ENCODE data around the gene NKTR. TPM values are rescaled to one million over a fixed set of nuclear protein-coding genes. Genes with fewer than 3 reads are reported as not detected.

Gene NKTR
- total RNA-seq, 1 donor from 2014 or later: 142 TPM

GRCh38 chr3:42632146-42632545 lies 31.7 kb downstream of the NKTR start:
- peaks cover 18% of the 10 kb centered on the region for H3K36me3 Mint-ChIP-seq (ENCODE audit: insufficient read depth)
- H3K4me1 Mint-ChIP-seq (ENCODE audit: low read depth): no peaks in the 10 kb centered on the region
- no peak for DNase-seq (ENCODE audit: low spot score, unreplicated experiment)
- TF ChIP-seq CTCF (IDR thresholded peaks at IDR 0.05; ENCODE audit: unreplicated experiment): no peak
- no peaks in the 10 kb centered on the region for H3K9me3 Mint-ChIP-seq (ENCODE audit: low read depth)
- H3K27ac Mint-ChIP-seq: no peak overlapping the region
- no peak overlapping the region for H3K4me3 Mint-ChIP-seq (ENCODE audit: low read depth)
- H3K27me3 Mint-ChIP-seq: no peaks in the 10 kb centered on the region

- Mint-ChIP-seq H3K9me3 (ENCODE audit: low read depth) (no peaks in the 10 kb centered on the region), H3K36me3 (ENCODE audit: insufficient read depth) (peaks cover 17% of the 10 kb centered on the region), H3K27ac (peak overlapping the region; percentile 11), H3K27me3 (no peaks in the 10 kb centered on the region), H3K4me3 (ENCODE audit: low read depth) (no peak overlapping the region), H3K4me1 (ENCODE audit: low read depth) (no peaks in the 10 kb centered on the region)
- no peak for DNase-seq (ENCODE audit: low spot score, unreplicated experiment)
- no peak for TF ChIP-seq CTCF (IDR thresholded peaks at IDR 0.05; ENCODE audit: unreplicated experiment)
Observed at GRCh38 chr3:42633544-42633943, 33.1 kb downstream of the NKTR start.

GRCh38 chr3:42635111-42635510 lies 34.6 kb downstream of the NKTR start:
- no peak overlapping the region for H3K4me3 Mint-ChIP-seq (ENCODE audit: low read depth)

GRCh38 chr3:42637001-42637400 lies 36.5 kb downstream of the NKTR start:
- Mint-ChIP-seq H3K9me3 (ENCODE audit: low read depth) (no peaks in the 10 kb centered on the region), H3K36me3 (ENCODE audit: insufficient read depth) (peaks cover 19% of the 10 kb centered on the region), H3K4me3 (ENCODE audit: low read depth) (no peak overlapping the region), H3K27me3 (no peaks in the 10 kb centered on the region), H3K4me1 (ENCODE audit: low read depth) (no peaks in the 10 kb centered on the region), H3K27ac (no peak overlapping the region)
- no peak for TF ChIP-seq CTCF (IDR thresholded peaks at IDR 0.05; ENCODE audit: unreplicated experiment)
- DNase-seq (ENCODE audit: low spot score, unreplicated experiment): no peak

More at GRCh38 chr3:42635111-42635510, 34.6 kb downstream of the NKTR start:
- DNase-seq (ENCODE audit: low spot score, unreplicated experiment): no peak
- H3K9me3 Mint-ChIP-seq (ENCODE audit: low read depth): no peaks in the 10 kb centered on the region
- peaks cover 21% of the 10 kb centered on the region for H3K36me3 Mint-ChIP-seq (ENCODE audit: insufficient read depth)
- no peaks in the 10 kb centered on the region for H3K4me1 Mint-ChIP-seq (ENCODE audit: low read depth)
- TF ChIP-seq CTCF (IDR thresholded peaks at IDR 0.05; ENCODE audit: unreplicated experiment): no peak
- no peak overlapping the region for H3K27ac Mint-ChIP-seq
- no peaks in the 10 kb centered on the region for H3K27me3 Mint-ChIP-seq

GRCh38 chr3:42638339-42638842 lies 37.9 kb downstream of the NKTR start:
- Mint-ChIP-seq H3K27me3 (no peaks in the 10 kb centered on the region), H3K36me3 (ENCODE audit: insufficient read depth) (peaks cover 23% of the 10 kb centered on the region), H3K4me3 (ENCODE audit: low read depth) (no peak overlapping the region), H3K4me1 (ENCODE audit: low read depth) (no peaks in the 10 kb centered on the region), H3K9me3 (ENCODE audit: low read depth) (no peaks in the 10 kb centered on the region), H3K27ac (no peak overlapping the region)
- TF ChIP-seq CTCF (IDR thresholded peaks at IDR 0.05; ENCODE audit: unreplicated experiment): no peak
- no peak for DNase-seq (ENCODE audit: low spot score, unreplicated experiment)

All from progenitor cell of endocrine pancreas (in vitro differentiated cells).